Activated naive CD8-positive, alpha-beta T cell treated with anti-CD3 and anti-CD28 coated beads, Interleukin-2, amount 10 ng/mL, durations not matched to agents 7 days and 5 days (primary cell): ENCODE data around the gene GALNT9. TPM values are rescaled to one million over a fixed set of nuclear protein-coding genes. Genes with fewer than 3 reads are reported as not detected.
"Not testable (repeated sequence)": the region's sequence is repeated elsewhere in the genome, so short reads cannot be mapped to it uniquely, and the experiment has no call there.

Experiments used
- ATAC-seq: fragments of 150-1000 bp; cut with Tn5 transposase; one replicate; pipeline ENCODE4 v1.10.0; 2021; ENCODE audit warnings: low read depth, moderate library complexity
- POLR2A ChIA-PET: fragments of 350-600 bp; sonication (Branson Sonifier 250); formaldehyde crosslinking; loops from one replicate; lab custom pipeline; 2021; ENCODE audit warnings: antibody characterized with exemption; lab: Charles Lee
- DNase-seq: peaks from one replicate; pipeline ENCODE4 v3.0.0; 2021
- H3K27ac Mint-ChIP-seq: one replicate; pipeline ENCODE4 v1.8.0; 2022; ENCODE audit warnings: mild to moderate bottlenecking, mixed read lengths
- H3K27me3 Mint-ChIP-seq: one replicate; pipeline ENCODE4 v1.8.0; 2022; ENCODE audit warnings: mild to moderate bottlenecking, moderate library complexity, mixed read lengths
- H3K36me3 Mint-ChIP-seq: one replicate; pipeline ENCODE4 v1.8.0; 2021; ENCODE audit warnings: mild to moderate bottlenecking, mixed read lengths
- H3K4me1 Mint-ChIP-seq: one replicate; pipeline ENCODE4 v1.8.0; 2021; ENCODE audit warnings: mixed read lengths
- H3K4me3 Mint-ChIP-seq: one replicate; pipeline ENCODE4 v1.8.0; 2022; ENCODE audit warnings: mild to moderate bottlenecking, moderate library complexity, mixed read lengths
- H3K9me3 Mint-ChIP-seq: one replicate; pipeline ENCODE4 v1.8.0; 2021; ENCODE audit warnings: mixed read lengths
- total RNA-seq, 2 experiments: library from RNA; stranded (reverse); gene quantifications; one replicate each; pipeline ENCODE4 v1.2.3, GENCODE V29; 2021

Gene GALNT9
- total RNA-seq, 2 experiments from 2014 or later, result not detected

- POLR2A ChIA-PET, result no interaction called here
- no peak for ATAC-seq
- no peak overlapping the region for H3K4me3 Mint-ChIP-seq
Observed at GRCh38 chr12:132313182-132313581, 16.2 kb downstream of the GALNT9 start.

GRCh38 chr12:132312516-132312915 lies 16.9 kb downstream of the GALNT9 start:
- no peak overlapping the region for H3K27ac Mint-ChIP-seq
- ATAC-seq (no peak), DNase-seq (no peak)
- H3K4me1 Mint-ChIP-seq, result no peaks in the 10 kb centered on the region
- H3K36me3 Mint-ChIP-seq, result no peaks in the 10 kb centered on the region
- POLR2A ChIA-PET, result no interaction called here
- H3K9me3 Mint-ChIP-seq, result peaks cover 7% of the 10 kb centered on the region
- H3K4me3 Mint-ChIP-seq, result no peak overlapping the region
- no peaks in the 10 kb centered on the region for H3K27me3 Mint-ChIP-seq

More at GRCh38 chr12:132313182-132313581, 16.2 kb downstream of the GALNT9 start:
- Mint-ChIP-seq H3K27ac (no peak overlapping the region), H3K9me3 (peaks cover 7% of the 10 kb centered on the region), H3K27me3 (no peaks in the 10 kb centered on the region), H3K4me1 (no peaks in the 10 kb centered on the region), H3K36me3 (no peaks in the 10 kb centered on the region)
- DNase-seq, result no peak

- H3K27ac Mint-ChIP-seq, result no peak overlapping the region
- no peak overlapping the region for H3K4me3 Mint-ChIP-seq
- H3K36me3 Mint-ChIP-seq, result no peaks in the 10 kb centered on the region
- no peak for DNase-seq
- H3K27me3 Mint-ChIP-seq, result no peaks in the 10 kb centered on the region
- H3K9me3 Mint-ChIP-seq, result peaks cover 7% of the 10 kb centered on the region
- ATAC-seq, result no peak
- POLR2A ChIA-PET, result no interaction called here
- H3K4me1 Mint-ChIP-seq, result no peaks in the 10 kb centered on the region
Observed at GRCh38 chr12:132311201-132311915, 18.0 kb downstream of the GALNT9 start.

- H3K27me3 Mint-ChIP-seq, result no peaks in the 10 kb centered on the region
- POLR2A ChIA-PET, result no interaction called here
- no peak overlapping the region for H3K4me3 Mint-ChIP-seq
- H3K27ac Mint-ChIP-seq, result no peak overlapping the region
- peaks cover 7% of the 10 kb centered on the region for H3K9me3 Mint-ChIP-seq
- no peaks in the 10 kb centered on the region for H3K36me3 Mint-ChIP-seq
- ATAC-seq (no peak), DNase-seq (no peak)
- H3K4me1 Mint-ChIP-seq, result no peaks in the 10 kb centered on the region
Observed at GRCh38 chr12:132310181-132311040, 19.0 kb downstream of the GALNT9 start.

GRCh38 chr12:132309596-132310086 lies 19.7 kb downstream of the GALNT9 start:
- DNase-seq, result no peak
- Mint-ChIP-seq H3K4me3 (no peak overlapping the region), H3K36me3 (no peaks in the 10 kb centered on the region)

GRCh38 chr12:132308853-132309595 lies 20.4 kb downstream of the GALNT9 start:
- POLR2A ChIA-PET, result no interaction called here
- H3K27me3 Mint-ChIP-seq, result no peaks in the 10 kb centered on the region
- no peak overlapping the region for H3K4me3 Mint-ChIP-seq
- H3K36me3 Mint-ChIP-seq, result no peaks in the 10 kb centered on the region
- DNase-seq (no peak), ATAC-seq (no peak)
- no peak overlapping the region for H3K27ac Mint-ChIP-seq
- peaks cover 6% of the 10 kb centered on the region for H3K9me3 Mint-ChIP-seq
- H3K4me1 Mint-ChIP-seq, result no peaks in the 10 kb centered on the region

More at GRCh38 chr12:132309596-132310086, 19.7 kb downstream of the GALNT9 start:
- no peak for ATAC-seq
- no peaks in the 10 kb centered on the region for H3K27me3 Mint-ChIP-seq
- POLR2A ChIA-PET, result no interaction called here
- no peaks in the 10 kb centered on the region for H3K4me1 Mint-ChIP-seq
- no peak overlapping the region for H3K27ac Mint-ChIP-seq
- H3K9me3 Mint-ChIP-seq, result peaks cover 7% of the 10 kb centered on the region

DNA sequence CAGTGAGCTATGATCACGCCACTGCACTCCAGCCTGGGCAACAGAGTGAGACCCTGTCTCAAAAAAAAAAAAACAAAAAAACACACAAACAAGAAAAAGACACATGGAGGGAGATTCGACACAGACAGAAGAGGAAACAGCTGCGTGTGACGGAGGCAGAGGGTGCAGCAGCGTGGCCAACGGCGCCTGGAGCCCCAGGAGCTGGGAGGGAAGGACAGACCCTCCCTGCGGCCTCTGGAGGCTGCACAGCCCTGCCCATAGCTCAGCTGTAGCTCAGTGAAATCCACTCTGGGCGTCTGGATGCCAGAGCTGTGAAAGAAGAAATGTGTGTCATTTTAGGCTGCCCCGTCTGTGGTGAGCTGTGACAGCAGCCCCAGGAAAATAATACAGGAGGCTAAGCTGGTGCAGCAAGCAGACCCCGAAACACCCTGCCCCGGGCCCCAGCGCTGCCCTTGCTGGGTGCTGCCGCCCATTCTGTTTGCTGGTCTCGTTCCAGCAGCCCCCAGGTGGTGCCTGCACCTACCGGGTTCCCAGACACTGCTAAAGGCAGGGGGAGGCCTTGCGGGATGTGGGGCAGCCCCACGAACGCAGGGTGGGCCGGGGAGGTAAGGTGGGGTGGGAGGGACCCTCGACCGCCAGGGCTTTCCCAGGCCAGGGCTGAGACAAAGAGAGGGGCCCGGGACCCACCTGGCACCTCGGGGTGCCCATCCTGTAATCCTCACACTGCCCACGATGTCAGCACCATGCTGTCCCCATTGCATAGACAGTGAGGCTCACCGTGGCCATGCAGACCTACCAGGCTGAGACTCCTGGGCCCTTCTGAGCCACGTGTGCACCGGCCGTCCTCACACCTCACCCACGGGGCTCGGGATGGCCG lies 21.2 kb downstream of the GALNT9 start:
- POLR2A ChIA-PET, result no interaction called here
- H3K4me1 Mint-ChIP-seq, result no peaks in the 10 kb centered on the region
- H3K27me3 Mint-ChIP-seq, result no peaks in the 10 kb centered on the region
- ATAC-seq (no peak), DNase-seq (no peak)
- no peak overlapping the region for H3K27ac Mint-ChIP-seq
- H3K4me3 Mint-ChIP-seq, result no peak overlapping the region
- no peaks in the 10 kb centered on the region for H3K36me3 Mint-ChIP-seq
- peaks cover 6% of the 10 kb centered on the region for H3K9me3 Mint-ChIP-seq

DNA sequence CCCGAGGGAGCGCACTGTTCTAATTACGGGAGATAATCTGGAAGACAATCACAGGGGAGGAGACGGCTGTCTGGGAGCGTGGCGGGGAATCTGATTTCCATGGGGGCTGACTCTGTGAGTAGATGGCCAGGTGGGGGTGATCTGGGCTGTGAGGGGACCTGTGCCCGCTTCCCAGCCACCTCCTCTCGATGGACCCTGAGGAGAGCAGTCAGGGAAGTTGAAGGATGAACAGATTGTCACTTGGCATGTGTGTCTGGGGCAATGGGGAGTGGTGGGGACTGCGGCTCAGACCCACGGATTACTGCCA lies 22.6 kb downstream of the GALNT9 start:
- ATAC-seq, result no peak
- POLR2A ChIA-PET, result no interaction called here
- Mint-ChIP-seq H3K36me3 (no peaks in the 10 kb centered on the region), H3K27me3 (no peaks in the 10 kb centered on the region), H3K4me3 (no peak overlapping the region), H3K27ac (no peak overlapping the region), H3K9me3 (peaks cover 3% of the 10 kb centered on the region), H3K4me1 (no peaks in the 10 kb centered on the region)
- no peak for DNase-seq

- POLR2A ChIA-PET, result no interaction called here
Observed at GRCh38 chr12:132305991-132306884, 23.2 kb downstream of the GALNT9 start.

GRCh38 chr12:132305560-132305966 lies 23.8 kb downstream of the GALNT9 start:
- Mint-ChIP-seq H3K4me3 (no peak overlapping the region), H3K27me3 (no peaks in the 10 kb centered on the region), H3K27ac (no peak overlapping the region), H3K4me1 (no peaks in the 10 kb centered on the region), H3K9me3 (no peaks in the 10 kb centered on the region), H3K36me3 (no peaks in the 10 kb centered on the region)
- POLR2A ChIA-PET, result no interaction called here
- ATAC-seq (no peak), DNase-seq (no peak)

More at GRCh38 chr12:132305991-132306884, 23.2 kb downstream of the GALNT9 start:
- Mint-ChIP-seq H3K27ac (no peak overlapping the region), H3K4me3 (no peak overlapping the region), H3K36me3 (no peaks in the 10 kb centered on the region), H3K27me3 (no peaks in the 10 kb centered on the region), H3K9me3 (peaks cover 3% of the 10 kb centered on the region), H3K4me1 (no peaks in the 10 kb centered on the region)
- DNase-seq (no peak), ATAC-seq (no peak)

GRCh38 chr12:132304866-132305265 lies 24.5 kb downstream of the GALNT9 start:
- H3K36me3 Mint-ChIP-seq, H3K27me3 Mint-ChIP-seq, H3K4me3 Mint-ChIP-seq, H3K9me3 Mint-ChIP-seq, DNase-seq, H3K4me1 Mint-ChIP-seq, H3K27ac Mint-ChIP-seq, ATAC-seq, POLR2A ChIA-PET: not testable (repeated sequence)

- H3K27me3 Mint-ChIP-seq, POLR2A ChIA-PET, ATAC-seq, DNase-seq, H3K27ac Mint-ChIP-seq, H3K4me1 Mint-ChIP-seq, H3K36me3 Mint-ChIP-seq, H3K9me3 Mint-ChIP-seq, H3K4me3 Mint-ChIP-seq: not testable (repeated sequence)
Observed at GRCh38 chr12:132303853-132304373, 25.5 kb downstream of the GALNT9 start.
